SK-N-SH treated with all-trans-retinoic acid at 6 μM for 48 hours (cell line): ENCODE data around the gene ZNF680.
A peak's percentile ranks its signal among the peaks of the same experiment; 100 is the strongest.

Source experiments
- ATAC-seq: fragments of 200-7000 bp; cut with Tn5 transposase; 3 replicates; pipeline ENCODE4 v1.9.1; 2020; ENCODE audit warnings: mild to moderate bottlenecking, moderate library complexity
- ARNTL ChIP-seq: fragments of 450-650 bp; formaldehyde crosslinking; IDR thresholded peaks from 2 replicates; pipeline ENCODE4 v1.5.0; 2020; ENCODE audit warnings: low read depth, mild to moderate bottlenecking, moderate library complexity, borderline replicate concordance
- BACH2 ChIP-seq: fragments of 250-450 bp; sonication (Bioruptor Pico); IDR thresholded peaks from 2 replicates; pipeline ENCODE4 v1.9.0; 2021; ENCODE audit warnings: mild to moderate bottlenecking, borderline replicate concordance
- CSDC2 ChIP-seq: fragments of 250-450 bp; sonication (Bioruptor Pico); IDR thresholded peaks from 2 replicates; pipeline ENCODE4 v1.5.0; 2020; ENCODE audit warnings: mild to moderate bottlenecking, moderate library complexity
- ESRRG ChIP-seq: fragments of 250-450 bp; sonication (Bioruptor Pico); IDR thresholded peaks from 2 replicates; pipeline ENCODE4 v1.6.1; 2021; ENCODE audit warnings: mild to moderate bottlenecking
- GLIS3 ChIP-seq: fragments of 250-450 bp; sonication (Bioruptor Pico); IDR thresholded peaks from 2 replicates; pipeline ENCODE4 v1.5.0; 2020; ENCODE audit warnings: mild to moderate bottlenecking, moderate library complexity
- OSR1 ChIP-seq: fragments of 250-450 bp; sonication (Bioruptor Pico); IDR thresholded peaks from 2 replicates; pipeline ENCODE4 v1.8.0; 2022; ENCODE audit warnings: moderate library complexity, mild to moderate bottlenecking, inconsistent platforms
- PPARA ChIP-seq: fragments of 250-450 bp; sonication (Bioruptor Pico); IDR thresholded peaks from 2 replicates; pipeline ENCODE4 v1.5.0; 2020; ENCODE audit warnings: mild to moderate bottlenecking, borderline replicate concordance
- RARB ChIP-seq: fragments of 250-450 bp; sonication (Bioruptor Pico); IDR thresholded peaks from 2 replicates; pipeline ENCODE4 v1.8.0; 2021; ENCODE audit warnings: mild to moderate bottlenecking, moderate library complexity
- SNAI2 ChIP-seq: fragments of 250-450 bp; sonication (Bioruptor Pico); IDR thresholded peaks from 2 replicates; pipeline ENCODE4 v1.5.0; 2020; ENCODE audit warnings: mild to moderate bottlenecking, moderate library complexity
- TCF4 ChIP-seq: fragments of 250-450 bp; sonication (Bioruptor Pico); IDR thresholded peaks from 2 replicates; pipeline ENCODE4 v1.8.0; 2021; ENCODE audit warnings: mild to moderate bottlenecking, moderate library complexity, borderline replicate concordance
- TOX ChIP-seq: fragments of 250-450 bp; sonication (Bioruptor Pico); IDR thresholded peaks from 2 replicates; pipeline ENCODE4 v1.8.0; 2021; ENCODE audit warnings: mild to moderate bottlenecking, moderate library complexity, borderline replicate concordance
- ZC3H10 ChIP-seq: fragments of 250-450 bp; sonication (Bioruptor Pico); IDR thresholded peaks from 2 replicates; pipeline ENCODE4 v1.5.1; 2021; ENCODE audit warnings: mild to moderate bottlenecking, moderate library complexity
- ZFP3 ChIP-seq: fragments of 250-450 bp; sonication (Bioruptor Pico); IDR thresholded peaks from 2 replicates; pipeline ENCODE4 v1.5.0; 2020; ENCODE audit warnings: mild to moderate bottlenecking, moderate library complexity
- ZFP30 ChIP-seq: fragments of 450-650 bp; formaldehyde crosslinking; IDR thresholded peaks from 2 replicates; pipeline ENCODE4 v1.5.0; 2022; ENCODE audit warnings: mild to moderate bottlenecking, moderate library complexity
- ZNF565 ChIP-seq: fragments of 450-650 bp; formaldehyde crosslinking; conservative IDR thresholded peaks from 2 replicates; pipeline ENCODE4 v1.5.0; 2020; ENCODE audit warnings: low read depth, mild to moderate bottlenecking, moderate library complexity
- ZNF70 ChIP-seq: fragments of 450-650 bp; formaldehyde crosslinking; IDR thresholded peaks from 2 replicates; pipeline ENCODE4 v1.5.0; 2020; ENCODE audit warnings: mild to moderate bottlenecking, moderate library complexity
- TF ChIP-seq, protein P1 (sequence below): fragments of 250-450 bp; sonication (Bioruptor Pico); IDR thresholded peaks from 2 replicates; pipeline ENCODE4 v1.5.1; 2020; ENCODE audit warnings: low read depth, mild to moderate bottlenecking, moderate library complexity
- TF ChIP-seq, protein P2 (sequence below): fragments of 250-450 bp; sonication (Bioruptor Pico); IDR thresholded peaks from 2 replicates; pipeline ENCODE4 v1.8.0; 2020; ENCODE audit warnings: mild to moderate bottlenecking, moderate library complexity, borderline replicate concordance
- TF ChIP-seq, protein P3 (sequence below): fragments of 250-450 bp; sonication (Bioruptor Pico); IDR thresholded peaks from 2 replicates; pipeline ENCODE4 v1.8.0; 2021; ENCODE audit warnings: low read depth, mild to moderate bottlenecking, moderate library complexity, borderline replicate concordance
- TF ChIP-seq, protein P4 (sequence below): fragments of 250-450 bp; sonication (Bioruptor Pico); IDR thresholded peaks from 2 replicates; pipeline ENCODE4 v1.5.1; 2021; ENCODE audit warnings: mild to moderate bottlenecking, moderate library complexity

ZNF680 gene

DNA sequence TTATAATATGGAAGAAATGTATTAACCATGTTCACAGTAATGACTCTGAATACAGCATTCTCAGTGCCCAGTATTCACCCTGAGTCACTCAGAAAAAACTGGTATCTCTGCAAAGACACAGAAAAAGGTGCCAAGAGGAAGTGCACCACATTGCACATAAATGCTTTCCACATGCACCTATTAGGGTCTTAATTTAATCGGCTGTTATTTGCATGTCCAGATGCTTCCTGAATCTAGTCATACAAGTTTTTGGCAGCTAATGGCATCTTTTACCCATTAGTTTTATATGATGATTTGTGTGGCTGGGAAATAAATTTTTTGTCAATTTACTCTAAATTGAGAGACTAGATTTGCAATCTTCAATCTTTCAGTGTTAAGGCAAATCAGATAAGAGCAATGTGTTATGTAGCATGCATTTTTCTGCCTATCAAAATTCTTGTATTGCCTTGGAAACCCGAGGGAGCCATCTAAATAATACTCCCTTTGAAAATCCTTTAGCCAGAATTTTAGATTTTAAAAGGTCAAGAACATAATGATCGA lies 58.2 kb downstream of the ZNF680 start (continued):
- TF ChIP-seq, protein P1, sequence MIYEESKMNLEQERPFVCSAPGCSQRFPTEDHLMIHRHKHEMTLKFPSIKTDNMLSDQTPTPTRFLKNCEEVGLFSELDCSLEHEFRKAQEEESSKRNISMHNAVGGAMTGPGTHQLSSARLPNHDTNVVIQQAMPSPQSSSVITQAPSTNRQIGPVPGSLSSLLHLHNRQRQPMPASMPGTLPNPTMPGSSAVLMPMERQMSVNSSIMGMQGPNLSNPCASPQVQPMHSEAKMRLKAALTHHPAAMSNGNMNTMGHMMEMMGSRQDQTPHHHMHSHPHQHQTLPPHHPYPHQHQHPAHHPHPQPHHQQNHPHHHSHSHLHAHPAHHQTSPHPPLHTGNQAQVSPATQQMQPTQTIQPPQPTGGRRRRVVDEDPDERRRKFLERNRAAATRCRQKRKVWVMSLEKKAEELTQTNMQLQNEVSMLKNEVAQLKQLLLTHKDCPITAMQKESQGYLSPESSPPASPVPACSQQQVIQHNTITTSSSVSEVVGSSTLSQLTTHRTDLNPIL (CRISPR knock-in tag), result no peak
- TF ChIP-seq, protein P2, sequence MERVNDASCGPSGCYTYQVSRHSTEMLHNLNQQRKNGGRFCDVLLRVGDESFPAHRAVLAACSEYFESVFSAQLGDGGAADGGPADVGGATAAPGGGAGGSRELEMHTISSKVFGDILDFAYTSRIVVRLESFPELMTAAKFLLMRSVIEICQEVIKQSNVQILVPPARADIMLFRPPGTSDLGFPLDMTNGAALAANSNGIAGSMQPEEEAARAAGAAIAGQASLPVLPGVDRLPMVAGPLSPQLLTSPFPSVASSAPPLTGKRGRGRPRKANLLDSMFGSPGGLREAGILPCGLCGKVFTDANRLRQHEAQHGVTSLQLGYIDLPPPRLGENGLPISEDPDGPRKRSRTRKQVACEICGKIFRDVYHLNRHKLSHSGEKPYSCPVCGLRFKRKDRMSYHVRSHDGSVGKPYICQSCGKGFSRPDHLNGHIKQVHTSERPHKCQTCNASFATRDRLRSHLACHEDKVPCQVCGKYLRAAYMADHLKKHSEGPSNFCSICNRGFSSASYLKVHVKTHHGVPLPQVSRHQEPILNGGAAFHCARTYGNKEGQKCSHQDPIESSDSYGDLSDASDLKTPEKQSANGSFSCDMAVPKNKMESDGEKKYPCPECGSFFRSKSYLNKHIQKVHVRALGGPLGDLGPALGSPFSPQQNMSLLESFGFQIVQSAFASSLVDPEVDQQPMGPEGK (CRISPR knock-in tag), result no peak
- TF ChIP-seq GLIS3 (no peak), ZFP30 (no peak), TCF4 (CRISPR knock-in tag) (peak; percentile 47; the same call in 1 of the 2 replicates)

DNA sequence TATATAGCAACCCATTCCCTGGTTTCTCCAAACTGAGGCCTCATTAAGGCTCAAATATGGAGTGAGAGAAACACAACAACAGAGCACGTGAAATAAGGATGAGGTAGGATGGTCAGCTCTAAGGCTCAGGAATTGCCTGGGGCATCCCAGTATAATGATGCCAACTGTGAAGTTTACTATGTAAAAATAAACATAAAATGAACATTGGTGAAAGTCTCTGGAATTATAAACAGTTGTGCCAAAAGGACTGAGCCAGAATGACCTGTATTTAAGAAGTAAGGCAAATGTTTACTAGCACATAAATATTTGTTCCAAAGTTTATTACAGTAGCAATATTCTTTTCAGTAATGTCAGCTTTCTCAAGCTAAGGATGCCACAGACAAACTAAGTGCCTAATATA lies 64.6 kb downstream of the ZNF680 start:
- ATAC-seq, result no peak
- no peak for TF ChIP-seq CSDC2 (CRISPR knock-in tag)
- no peak for TF ChIP-seq OSR1 (CRISPR knock-in tag)
- TF ChIP-seq SNAI2 (CRISPR knock-in tag), result no peak
- TF ChIP-seq, protein P3, sequence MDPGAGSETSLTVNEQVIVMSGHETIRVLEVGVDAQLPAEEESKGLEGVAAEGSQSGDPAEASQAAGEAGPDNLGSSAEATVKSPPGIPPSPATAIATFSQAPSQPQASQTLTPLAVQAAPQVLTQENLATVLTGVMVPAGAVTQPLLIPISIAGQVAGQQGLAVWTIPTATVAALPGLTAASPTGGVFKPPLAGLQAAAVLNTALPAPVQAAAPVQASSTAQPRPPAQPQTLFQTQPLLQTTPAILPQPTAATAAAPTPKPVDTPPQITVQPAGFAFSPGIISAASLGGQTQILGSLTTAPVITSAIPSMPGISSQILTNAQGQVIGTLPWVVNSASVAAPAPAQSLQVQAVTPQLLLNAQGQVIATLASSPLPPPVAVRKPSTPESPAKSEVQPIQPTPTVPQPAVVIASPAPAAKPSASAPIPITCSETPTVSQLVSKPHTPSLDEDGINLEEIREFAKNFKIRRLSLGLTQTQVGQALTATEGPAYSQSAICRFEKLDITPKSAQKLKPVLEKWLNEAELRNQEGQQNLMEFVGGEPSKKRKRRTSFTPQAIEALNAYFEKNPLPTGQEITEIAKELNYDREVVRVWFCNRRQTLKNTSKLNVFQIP (CRISPR knock-in tag), result no peak
- no peak for TF ChIP-seq ZNF565 (CRISPR knock-in tag)
- no peak for TF ChIP-seq ZC3H10
- no peak for TF ChIP-seq ZFP3
- no peak for TF ChIP-seq ESRRG
- TF ChIP-seq ZNF70, result no peak
- TF ChIP-seq, protein P1 (CRISPR knock-in tag), result no peak
- TF ChIP-seq RARB (CRISPR knock-in tag), result no peak
- TF ChIP-seq ZFP30, result no peak

DNA sequence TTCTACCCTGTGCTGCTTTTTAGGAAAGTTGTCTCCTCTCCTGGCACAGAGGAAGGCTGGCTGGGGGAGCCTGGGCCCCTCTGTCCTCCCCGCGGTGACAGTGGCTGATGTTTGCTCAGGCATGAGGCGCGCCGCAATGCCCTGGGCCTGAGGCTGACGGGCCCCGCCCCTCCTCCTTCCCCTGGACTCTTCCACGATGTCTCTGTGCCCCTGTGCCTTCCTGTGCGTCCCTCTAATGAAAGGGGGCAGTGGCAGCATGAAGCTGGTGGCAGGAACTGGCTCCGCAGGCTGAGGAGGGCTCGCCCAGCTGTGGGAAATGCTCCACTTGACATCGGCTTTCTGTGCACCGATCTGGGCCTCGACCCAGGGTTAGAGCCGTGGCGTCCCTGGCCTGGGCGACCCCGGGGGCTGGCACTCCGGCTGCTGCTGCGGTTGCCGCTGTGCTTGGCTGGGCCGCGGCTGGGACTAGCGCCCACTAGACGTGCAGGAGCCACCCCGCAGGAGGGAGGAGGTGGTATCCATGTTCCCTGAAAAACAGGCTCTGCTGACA lies 67.9 kb downstream of the ZNF680 start:
- no peak for TF ChIP-seq TCF4 (CRISPR knock-in tag)
- no peak for TF ChIP-seq ESRRG
- TF ChIP-seq, protein P4, sequence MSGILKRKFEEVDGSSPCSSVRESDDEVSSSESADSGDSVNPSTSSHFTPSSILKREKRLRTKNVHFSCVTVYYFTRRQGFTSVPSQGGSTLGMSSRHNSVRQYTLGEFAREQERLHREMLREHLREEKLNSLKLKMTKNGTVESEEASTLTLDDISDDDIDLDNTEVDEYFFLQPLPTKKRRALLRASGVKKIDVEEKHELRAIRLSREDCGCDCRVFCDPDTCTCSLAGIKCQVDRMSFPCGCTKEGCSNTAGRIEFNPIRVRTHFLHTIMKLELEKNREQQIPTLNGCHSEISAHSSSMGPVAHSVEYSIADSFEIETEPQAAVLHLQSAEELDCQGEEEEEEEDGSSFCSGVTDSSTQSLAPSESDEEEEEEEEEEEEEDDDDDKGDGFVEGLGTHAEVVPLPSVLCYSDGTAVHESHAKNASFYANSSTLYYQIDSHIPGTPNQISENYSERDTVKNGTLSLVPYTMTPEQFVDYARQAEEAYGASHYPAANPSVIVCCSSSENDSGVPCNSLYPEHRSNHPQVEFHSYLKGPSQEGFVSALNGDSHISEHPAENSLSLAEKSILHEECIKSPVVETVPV (CRISPR knock-in tag), result no peak
- TF ChIP-seq BACH2 (CRISPR knock-in tag), result no peak
- TF ChIP-seq, protein P2 (CRISPR knock-in tag), result no peak
- TF ChIP-seq, all 23 proteins: peak for 0
- ATAC-seq, result peak; percentile 74

DNA sequence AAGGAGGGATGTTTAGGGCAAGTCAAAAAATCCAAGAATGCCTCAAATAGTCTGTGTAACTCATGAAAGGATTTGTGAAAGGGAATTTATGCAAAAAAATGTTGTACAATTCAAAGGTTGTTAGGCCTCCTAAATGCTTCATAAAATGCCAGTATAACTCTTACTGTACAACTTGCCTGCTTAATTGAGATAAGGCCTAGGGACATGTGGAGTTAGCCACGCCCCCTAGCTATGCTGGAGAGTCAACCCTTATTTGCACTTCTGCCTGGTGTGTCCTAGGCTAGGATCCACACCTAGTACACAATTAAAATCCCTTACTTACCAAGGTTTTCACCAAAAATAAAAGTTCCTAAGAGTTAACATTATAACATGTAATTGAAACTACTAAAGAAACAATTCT lies 77.2 kb downstream of the ZNF680 start:
- ATAC-seq, result no peak
- TF ChIP-seq PPARA (no peak), ZC3H10 (no peak), BACH2 (CRISPR knock-in tag) (no peak), ZNF70 (no peak), GLIS3 (no peak), TOX (CRISPR knock-in tag) (no peak), TCF4 (CRISPR knock-in tag) (no peak), OSR1 (CRISPR knock-in tag) (no peak), SNAI2 (CRISPR knock-in tag) (no peak), ARNTL (CRISPR knock-in tag) (no peak)
- TF ChIP-seq, protein P2 (CRISPR knock-in tag), result no peak
- TF ChIP-seq, protein P4 (CRISPR knock-in tag), result no peak
- TF ChIP-seq, protein P1 (CRISPR knock-in tag), result no peak
